ENCODE measurements around the gene CHMP2A. TPM values are rescaled to one million over a fixed set of nuclear protein-coding genes. Genes with fewer than 3 reads are reported as not detected.
"Not testable (repeated sequence)": the region's sequence is repeated elsewhere in the genome, so short reads cannot be mapped to it uniquely, and the experiment has no call there.

Gene CHMP2A
- total RNA-seq, 4 donors from 2014 or later = 104 to 129 (median 118) TPM

- WGBS, 2 donors = 78 to 80% methylated on average over 55 to 57 of the region's 62 CpGs
- peak; percentile 78 to 96 for DNase-seq (ENCODE audit: low spot score in 2 of 2)
- TF ChIP-seq, protein P1, sequence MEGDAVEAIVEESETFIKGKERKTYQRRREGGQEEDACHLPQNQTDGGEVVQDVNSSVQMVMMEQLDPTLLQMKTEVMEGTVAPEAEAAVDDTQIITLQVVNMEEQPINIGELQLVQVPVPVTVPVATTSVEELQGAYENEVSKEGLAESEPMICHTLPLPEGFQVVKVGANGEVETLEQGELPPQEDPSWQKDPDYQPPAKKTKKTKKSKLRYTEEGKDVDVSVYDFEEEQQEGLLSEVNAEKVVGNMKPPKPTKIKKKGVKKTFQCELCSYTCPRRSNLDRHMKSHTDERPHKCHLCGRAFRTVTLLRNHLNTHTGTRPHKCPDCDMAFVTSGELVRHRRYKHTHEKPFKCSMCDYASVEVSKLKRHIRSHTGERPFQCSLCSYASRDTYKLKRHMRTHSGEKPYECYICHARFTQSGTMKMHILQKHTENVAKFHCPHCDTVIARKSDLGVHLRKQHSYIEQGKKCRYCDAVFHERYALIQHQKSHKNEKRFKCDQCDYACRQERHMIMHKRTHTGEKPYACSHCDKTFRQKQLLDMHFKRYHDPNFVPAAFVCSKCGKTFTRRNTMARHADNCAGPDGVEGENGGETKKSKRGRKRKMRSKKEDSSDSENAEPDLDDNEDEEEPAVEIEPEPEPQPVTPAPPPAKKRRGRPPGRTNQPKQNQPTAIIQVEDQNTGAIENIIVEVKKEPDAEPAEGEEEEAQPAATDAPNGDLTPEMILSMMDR (IDR thresholded peaks at IDR 0.05) = peak in 1 of 3 donors; percentile 66
- no peak for TF ChIP-seq POLR2A (IDR thresholded peaks at IDR 0.05)
- no peak overlapping the region for H3K4me3 ChIP-seq (ENCODE audit: low read depth, poor library complexity, severe bottlenecking)
- intact Hi-C loops (cut with DNase I; ENCODE audit: low total_unique reads) = no loop called here
Measured at GRCh38 chr19:58581227-58582141, 26.6 kb upstream of the CHMP2A start.

DNA sequence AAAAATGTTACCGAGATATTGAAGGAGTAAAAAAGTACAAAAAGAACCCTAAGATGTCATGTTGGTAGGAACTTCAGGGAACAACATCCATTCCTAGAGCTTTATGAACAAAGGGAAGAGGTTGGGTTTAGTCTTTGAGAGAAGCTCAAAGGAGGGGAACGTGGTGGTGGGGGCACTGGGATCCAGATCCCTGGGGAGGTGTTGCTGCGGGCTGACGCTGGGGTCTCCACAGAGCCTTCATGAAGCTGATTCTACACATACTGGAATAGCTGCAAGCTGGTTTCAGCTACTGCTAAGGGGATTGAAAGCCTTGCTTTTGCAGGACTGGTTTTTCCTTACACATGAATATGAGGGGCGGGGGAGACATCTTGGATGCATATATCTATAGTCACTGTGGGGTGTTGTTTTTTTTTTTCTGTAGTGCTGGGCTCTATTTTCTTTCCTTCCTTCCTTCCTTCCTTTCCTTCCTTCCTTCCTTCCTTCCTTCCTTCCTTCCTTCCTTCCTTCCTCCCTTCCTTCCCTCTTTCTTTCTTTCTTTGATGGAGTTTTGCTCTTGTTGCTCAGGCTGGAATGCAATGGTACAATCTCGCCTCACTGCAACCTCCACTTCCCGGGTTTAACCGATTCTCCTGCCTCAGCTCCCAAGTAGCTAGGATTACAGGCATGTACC, 24.7 kb upstream of the CHMP2A start:
- 89 to 92% methylated on average over 8 of the region's 8 CpGs for WGBS, 2 donors
- no peak for DNase-seq (ENCODE audit: low spot score in 2 of 2)
- no peak for TF ChIP-seq POLR2A (IDR thresholded peaks at IDR 0.05)
- TF ChIP-seq, protein P1 (IDR thresholded peaks at IDR 0.05) = no peak
- H3K4me3 ChIP-seq (ENCODE audit: low read depth, poor library complexity, severe bottlenecking) = no peak overlapping the region
- intact Hi-C loops (cut with DNase I; ENCODE audit: low total_unique reads) = no loop called here

GRCh38 chr19:58578012-58578925, 23.4 kb upstream of the CHMP2A start:
- TF ChIP-seq, protein P1 (IDR thresholded peaks at IDR 0.05) = no peak
- no peak for TF ChIP-seq POLR2A (IDR thresholded peaks at IDR 0.05)
- 88 to 89% methylated on average over 11 of the region's 11 CpGs for WGBS, 2 donors
- DNase-seq (ENCODE audit: low spot score in 2 of 2) = peak in 1 of 2 donors; percentile 72
- intact Hi-C loops (cut with DNase I; ENCODE audit: low total_unique reads) = no loop called here
- no peak overlapping the region for H3K4me3 ChIP-seq (ENCODE audit: low read depth, poor library complexity, severe bottlenecking)

- WGBS, 2 donors = 92 to 97% methylated on average over 2 of the region's 2 CpGs
- H3K4me3 ChIP-seq (ENCODE audit: low read depth, poor library complexity, severe bottlenecking); intact Hi-C loops (cut with DNase I; ENCODE audit: low total_unique reads); DNase-seq (ENCODE audit: low spot score in 2 of 2): not testable (repeated sequence)
Measured at GRCh38 chr19:58577581-58577980, 22.7 kb upstream of the CHMP2A start.

GRCh38 chr19:58575183-58576041, 20.5 kb upstream of the CHMP2A start:
- peak; percentile 84 to 97 for DNase-seq (ENCODE audit: low spot score in 2 of 2)
- no peak for TF ChIP-seq POLR2A (IDR thresholded peaks at IDR 0.05)
- TF ChIP-seq, protein P1 (IDR thresholded peaks at IDR 0.05) = no peak
- intact Hi-C loops (cut with DNase I; ENCODE audit: low total_unique reads) = no loop called here
- WGBS, 2 donors = 0% methylated on average over 50 to 52 of the region's 66 CpGs
- peak overlapping the region; percentile 54 for H3K4me3 ChIP-seq (ENCODE audit: low read depth, poor library complexity, severe bottlenecking)

Data from lower leg skin (tissue), 4 donors.